Panc1 (cell line): ENCODE results near the gene MTFMT. TPM values are rescaled to one million over a fixed set of nuclear protein-coding genes. Genes with fewer than 3 reads are reported as not detected.

Experiments used
- ATAC-seq: fragments of 200-7000 bp; cut with Tn5 transposase; 2 replicates; pipeline ENCODE4 v1.9.1; 2020; ENCODE audit warnings: mild to moderate bottlenecking, moderate library complexity
- BruUV-seq: library from RNA; stranded (reverse); fragments of 400-500 nt; replicated peaks from 2 replicates; lab custom pipeline; 2021; lab: Mats Ljungman, UMichigan
- CTCF ChIA-PET: fragments of 300-600 bp; sonication (Branson Sonifier 250); formaldehyde crosslinking; loops from one replicate; lab custom pipeline; 2022; ENCODE audit warnings: antibody characterized with exemption; lab: Charles Lee
- POLR2A ChIA-PET: fragments of 300-600 bp; sonication (Branson Sonifier 250); formaldehyde crosslinking; loops from one replicate; lab custom pipeline; 2022; ENCODE audit warnings: antibody characterized with exemption; lab: Charles Lee
- DNase-seq: peaks from one replicate; pipeline ENCODE4 v3.0.0-alpha.2; 2010; ENCODE audit warnings: low read depth, low spot score
- H3K27ac ChIP-seq: 2 replicates; pipeline ENCODE4 v1.5.1; 2011; ENCODE audit warnings: mild to moderate bottlenecking, low read length, inconsistent platforms
- H3K27me3 ChIP-seq: fragments of 200-500 bp; sonication (Bioruptor generic); 2 replicates; pipeline ENCODE4 v1.6.0; 2014; ENCODE audit warnings: low read length, inconsistent platforms; ENCODE audit not compliant: control insufficient read depth, insufficient read depth
- H3K36me3 ChIP-seq: fragments of 200-500 bp; sonication (Bioruptor generic); 2 replicates; pipeline ENCODE4 v1.5.1; 2014; ENCODE audit warnings: inconsistent platforms, mild to moderate bottlenecking, low read length, moderate library complexity; ENCODE audit not compliant: control insufficient read depth, insufficient read depth
- H3K4me1 ChIP-seq: 2 replicates; pipeline ENCODE4 v1.5.1; 2011; ENCODE audit warnings: inconsistent platforms, mild to moderate bottlenecking, low read length, moderate library complexity; ENCODE audit not compliant: control insufficient read depth, insufficient read depth
- H3K4me3 ChIP-seq, 2 experiments: 2 replicates each; pipeline ENCODE4 v1.5.1; 2011 to 2012; ENCODE audit warnings: low read depth in 2 of 2, low read length in 2 of 2, mild to moderate bottlenecking in 2 of 2, inconsistent platforms in 1 of 2, moderate library complexity in 1 of 2
- H3K9me3 ChIP-seq: fragments of 200-500 bp; sonication (Bioruptor generic); 2 replicates; pipeline ENCODE4 v1.5.1; 2014; ENCODE audit warnings: low read depth, mild to moderate bottlenecking, inconsistent platforms, low read length, moderate library complexity; ENCODE audit not compliant: control insufficient read depth, insufficient read depth
- POLR2AphosphoS5 ChIP-seq: IDR thresholded peaks from 2 replicates; pipeline ENCODE4 v1.6.1; 2012; ENCODE audit warnings: mild to moderate bottlenecking, low read depth, low read length, moderate library complexity
- SIN3A ChIP-seq: IDR thresholded peaks from 2 replicates; pipeline ENCODE4 v1.6.1; 2012; ENCODE audit warnings: low read depth, mild to moderate bottlenecking, low read length, moderate library complexity, borderline replicate concordance; ENCODE audit not compliant: insufficient read depth
- TCF7L2 ChIP-seq: IDR thresholded peaks from 2 replicates; pipeline ENCODE4 v1.6.1; 2011; ENCODE audit warnings: mild to moderate bottlenecking, low read depth, low read length, inconsistent platforms
- in situ Hi-C: cut with HindIII; loops from 2 replicates; pipeline ENCODE4 v1.10.0; 2016; ENCODE audit warnings: low sequenced_read_pairs, low pct_unique_long_range_greater_than_20kb
- intact Hi-C: fragments of 100-400 bp; cut with micrococcal nuclease; formaldehyde crosslinking; loops from one replicate; pipeline ENCODE4 v1.10.0; 2022; ENCODE audit not compliant: unreplicated experiment
- total RNA-seq: library from RNA; stranded (reverse); gene quantifications from one replicate; pipeline ENCODE4 v1.2.1, GENCODE V29; 2021; ENCODE audit not compliant: unreplicated experiment
- TF ChIP-seq, protein P1 (sequence below): fragments of 450-650 bp; IDR thresholded peaks from 2 replicates; pipeline ENCODE4 v1.5.1; 2017; ENCODE audit warnings: mild to moderate bottlenecking
- TF ChIP-seq, protein P2 (sequence below), 2 experiments: IDR thresholded peaks; 2 replicates each; pipeline ENCODE4 v1.6.1; 2011 to 2012; ENCODE audit warnings: low read depth in 2 of 2, control low read depth in 1 of 2, low read length in 1 of 2, mild to moderate bottlenecking in 1 of 2, moderate library complexity in 1 of 2; ENCODE audit not compliant: insufficient read depth in 1 of 2

The MTFMT gene
- total RNA-seq, 1 experiment from 2014 or later, result 19.4 TPM

GRCh38 chr15:65069779-65070546, 40.5 kb upstream of the MTFMT start:
- CTCF ChIA-PET, result interaction anchor here (0.6 kb wide), 1 partner anchor 217 kb away, joined by 7 read pairs; the partner anchor contains the start of gene PARP16
- Histone ChIP-seq H3K9me3 (no peaks in the 10 kb centered on the region), H3K4me1 (no peaks in the 10 kb centered on the region), H3K27me3 (peaks cover 6% of the 10 kb centered on the region; the same call in 1 of the 2 replicates), H3K36me3 (no peaks in the 10 kb centered on the region), H3K27ac (no peak overlapping the region), H3K4me3 (no peak overlapping the region)
- TF ChIP-seq SIN3A (no peak), TCF7L2 (no peak), POLR2AphosphoS5 (no peak)
- TF ChIP-seq, protein P1, sequence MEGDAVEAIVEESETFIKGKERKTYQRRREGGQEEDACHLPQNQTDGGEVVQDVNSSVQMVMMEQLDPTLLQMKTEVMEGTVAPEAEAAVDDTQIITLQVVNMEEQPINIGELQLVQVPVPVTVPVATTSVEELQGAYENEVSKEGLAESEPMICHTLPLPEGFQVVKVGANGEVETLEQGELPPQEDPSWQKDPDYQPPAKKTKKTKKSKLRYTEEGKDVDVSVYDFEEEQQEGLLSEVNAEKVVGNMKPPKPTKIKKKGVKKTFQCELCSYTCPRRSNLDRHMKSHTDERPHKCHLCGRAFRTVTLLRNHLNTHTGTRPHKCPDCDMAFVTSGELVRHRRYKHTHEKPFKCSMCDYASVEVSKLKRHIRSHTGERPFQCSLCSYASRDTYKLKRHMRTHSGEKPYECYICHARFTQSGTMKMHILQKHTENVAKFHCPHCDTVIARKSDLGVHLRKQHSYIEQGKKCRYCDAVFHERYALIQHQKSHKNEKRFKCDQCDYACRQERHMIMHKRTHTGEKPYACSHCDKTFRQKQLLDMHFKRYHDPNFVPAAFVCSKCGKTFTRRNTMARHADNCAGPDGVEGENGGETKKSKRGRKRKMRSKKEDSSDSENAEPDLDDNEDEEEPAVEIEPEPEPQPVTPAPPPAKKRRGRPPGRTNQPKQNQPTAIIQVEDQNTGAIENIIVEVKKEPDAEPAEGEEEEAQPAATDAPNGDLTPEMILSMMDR, result no peak
- TF ChIP-seq, protein P2, sequence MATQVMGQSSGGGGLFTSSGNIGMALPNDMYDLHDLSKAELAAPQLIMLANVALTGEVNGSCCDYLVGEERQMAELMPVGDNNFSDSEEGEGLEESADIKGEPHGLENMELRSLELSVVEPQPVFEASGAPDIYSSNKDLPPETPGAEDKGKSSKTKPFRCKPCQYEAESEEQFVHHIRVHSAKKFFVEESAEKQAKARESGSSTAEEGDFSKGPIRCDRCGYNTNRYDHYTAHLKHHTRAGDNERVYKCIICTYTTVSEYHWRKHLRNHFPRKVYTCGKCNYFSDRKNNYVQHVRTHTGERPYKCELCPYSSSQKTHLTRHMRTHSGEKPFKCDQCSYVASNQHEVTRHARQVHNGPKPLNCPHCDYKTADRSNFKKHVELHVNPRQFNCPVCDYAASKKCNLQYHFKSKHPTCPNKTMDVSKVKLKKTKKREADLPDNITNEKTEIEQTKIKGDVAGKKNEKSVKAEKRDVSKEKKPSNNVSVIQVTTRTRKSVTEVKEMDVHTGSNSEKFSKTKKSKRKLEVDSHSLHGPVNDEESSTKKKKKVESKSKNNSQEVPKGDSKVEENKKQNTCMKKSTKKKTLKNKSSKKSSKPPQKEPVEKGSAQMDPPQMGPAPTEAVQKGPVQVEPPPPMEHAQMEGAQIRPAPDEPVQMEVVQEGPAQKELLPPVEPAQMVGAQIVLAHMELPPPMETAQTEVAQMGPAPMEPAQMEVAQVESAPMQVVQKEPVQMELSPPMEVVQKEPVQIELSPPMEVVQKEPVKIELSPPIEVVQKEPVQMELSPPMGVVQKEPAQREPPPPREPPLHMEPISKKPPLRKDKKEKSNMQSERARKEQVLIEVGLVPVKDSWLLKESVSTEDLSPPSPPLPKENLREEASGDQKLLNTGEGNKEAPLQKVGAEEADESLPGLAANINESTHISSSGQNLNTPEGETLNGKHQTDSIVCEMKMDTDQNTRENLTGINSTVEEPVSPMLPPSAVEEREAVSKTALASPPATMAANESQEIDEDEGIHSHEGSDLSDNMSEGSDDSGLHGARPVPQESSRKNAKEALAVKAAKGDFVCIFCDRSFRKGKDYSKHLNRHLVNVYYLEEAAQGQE (IDR thresholded peaks at IDR 0.05; ENCODE audit: insufficient read depth in 1 of 2, low read depth in 2 of 2, low read length in 1 of 2), result no peak
- BruUV-seq, result no TSS peak
- no peak for ATAC-seq
- in situ Hi-C loops, result no loop called here
- POLR2A ChIA-PET, result no interaction called here
- DNase-seq, result no peak
- intact Hi-C loops, result no loop called here

DNA sequence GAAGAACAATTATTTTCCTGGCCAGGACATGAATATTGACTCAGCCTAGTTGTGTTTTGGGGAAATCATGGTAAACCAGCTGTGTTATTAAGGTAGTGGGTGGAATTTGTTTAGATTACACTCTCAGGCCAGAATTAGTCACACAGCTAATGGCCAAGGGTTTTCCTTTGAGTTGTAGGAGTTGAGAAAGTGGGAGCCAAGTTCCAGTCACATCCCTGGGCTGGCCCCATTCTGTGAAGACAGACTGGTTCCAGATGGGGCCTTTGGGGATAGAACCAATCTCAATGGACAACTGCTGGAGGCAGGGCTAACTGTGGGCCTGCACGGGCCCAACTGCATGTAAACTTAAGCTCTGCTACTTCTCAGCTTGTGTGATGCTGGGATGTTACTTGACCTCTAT, 39.7 kb upstream of the MTFMT start:
- no peaks in the 10 kb centered on the region for H3K36me3 ChIP-seq
- intact Hi-C loops, result no loop called here
- no peak for ATAC-seq
- in situ Hi-C loops, result no loop called here
- BruUV-seq, result no TSS peak
- ChIA-PET CTCF (interaction anchor here (0.6 kb wide), 2 partner anchors 69 to 218 kb away, joined by 6 to 7 read pairs; partner anchors contain the start of gene PARP16), POLR2A (no interaction called here)
- no peak overlapping the region for H3K4me3 ChIP-seq
- H3K9me3 ChIP-seq, result no peaks in the 10 kb centered on the region
- TF ChIP-seq, protein P2 (IDR thresholded peaks at IDR 0.05; ENCODE audit: insufficient read depth in 1 of 2, low read depth in 2 of 2, low read length in 1 of 2), result no peak
- TF ChIP-seq TCF7L2 (no peak), SIN3A (no peak), POLR2AphosphoS5 (no peak)
- TF ChIP-seq, protein P1, result no peak
- no peak for DNase-seq
- H3K27me3 ChIP-seq, result peaks cover 6% of the 10 kb centered on the region; the same call in 1 of the 2 replicates
- no peak overlapping the region for H3K27ac ChIP-seq
- no peaks in the 10 kb centered on the region for H3K4me1 ChIP-seq
